ENCODE results near the gene ELAVL3. TPM values are rescaled to one million over a fixed set of nuclear protein-coding genes. Genes with fewer than 3 reads are reported as not detected.

Gene ELAVL3
- total RNA-seq, 1 experiment from 2014 or later, result 1.2 TPM

GRCh38 chr19:11519138-11519537 lies 38.3 kb upstream of the ELAVL3 start:
- Histone ChIP-seq H3K79me2 (ENCODE audit: insufficient read depth, low read length) (0 out of 2 replicates have a peak, but pooled peaks cover 2% of the 10 kb centered on the region), H2AFZ (ENCODE audit: low read length) (no peak overlapping the region), H3K18ac (ENCODE audit: insufficient read length, low read depth, low read length) (no peak overlapping the region), H4K5ac (ENCODE audit: insufficient read length, low read depth, low read length) (no peak overlapping the region), H3K9me3 (ENCODE audit: control insufficient read depth, low read depth, low read length) (no peaks in the 10 kb centered on the region), H2BK5ac (ENCODE audit: insufficient read length, low read length) (no peak overlapping the region), H2BK120ac (ENCODE audit: low read depth, low read length, poor library complexity, severe bottlenecking) (no peak overlapping the region), H3K23me2 (ENCODE audit: insufficient read length, low read depth, low read length, poor library complexity, severe bottlenecking) (no peaks in the 10 kb centered on the region), H3K27ac (ENCODE audit: insufficient read length, low read depth, low read length) (no peak overlapping the region), H4K91ac (ENCODE audit: insufficient read length, low read depth, low read length) (no peak overlapping the region), H2BK12ac (ENCODE audit: insufficient read length, low read depth, low read length) (no peak overlapping the region), H3K79me1 (ENCODE audit: insufficient read depth, low read depth, low read length, poor library complexity, severe bottlenecking) (no peaks in the 10 kb centered on the region), H4K8ac (replicated peaks; ENCODE audit: insufficient read length, low read depth, low read length) (no peak overlapping the region), H2AK5ac (ENCODE audit: insufficient read length, low read length) (no peak overlapping the region), H3K14ac (ENCODE audit: insufficient read depth, low read length) (no peak overlapping the region), H4K20me1 (ENCODE audit: control insufficient read depth, insufficient read depth, insufficient read length) (no peaks in the 10 kb centered on the region), H3K4me1 (ENCODE audit: insufficient read depth, low read length) (no peaks in the 10 kb centered on the region), H3T11ph (ENCODE audit: low read length) (no peak overlapping the region), H3K4ac (ENCODE audit: low read depth, low read length) (no peak overlapping the region), H2BK20ac (ENCODE audit: low read depth, low read length, poor library complexity, severe bottlenecking) (no peak overlapping the region), H3K56ac (ENCODE audit: insufficient read length, low read depth, low read length) (no peak overlapping the region), H3K23ac (ENCODE audit: insufficient read length, low read depth, low read length) (no peak overlapping the region), H3K4me2 (ENCODE audit: insufficient read depth, insufficient read length, low read length) (no peak overlapping the region), H3K9ac (ENCODE audit: extremely low read depth, insufficient read length, low read length) (no peak overlapping the region), H3K27me3 (ENCODE audit: insufficient read depth, low read length) (no peaks in the 10 kb centered on the region), H2BK15ac (ENCODE audit: low read depth, low read length) (no peak overlapping the region)
- Mint-ChIP-seq H3K4me3 (no peak overlapping the region), H3K9me3 (no peaks in the 10 kb centered on the region), H3K4me1 (no peaks in the 10 kb centered on the region), H3K36me3 (ENCODE audit: insufficient read depth in 1 of 3, low read depth in 3 of 3) (peaks cover 7 to 13% (median 9%) of the 10 kb centered on the region in 3 experiments; a peak in 6 of 7 replicates), H3K27me3 (ENCODE audit: low read depth) (no peaks in the 10 kb centered on the region), H3K27ac (peak overlapping the region in 1 of 3 experiments; percentile 72; a peak in 1 of 7 replicates)
- DNase-seq, result no peak
- no CpG with 5 or more reads among the region's 9 CpGs for WGBS (ENCODE audit: extremely low coverage, insufficient read length, low lambda C conversion rate)
- TF ChIP-seq CTCF (conservative IDR thresholded peaks at IDR 0.05), result no peak
